Spinal cord (tissue), 10 donors: Measurements from ENCODE around the gene PPP1R2B. TPM values are rescaled to one million over a fixed set of nuclear protein-coding genes. Genes with fewer than 3 reads are reported as not detected.

Experiments used
- DNase-seq, 6 donors: peaks; one replicate each; pipeline versions ENCODE4 v3.0.0 to v3.0.0-alpha.2; 2013 to 2015; ENCODE audit warnings: low spot score in 6 of 6, low read depth in 4 of 6
- H3K27ac ChIP-seq: one replicate; pipeline ENCODE4 v1.5.1; 2013; ENCODE audit warnings: low read depth, low read length, control low read depth
- H3K27me3 ChIP-seq: one replicate; pipeline ENCODE4 v1.6.1; 2013; ENCODE audit warnings: low read length; ENCODE audit not compliant: control insufficient read depth, insufficient read depth
- H3K36me3 ChIP-seq: one replicate; pipeline ENCODE4 v1.6.1; 2013; ENCODE audit warnings: low read length; ENCODE audit not compliant: control insufficient read depth, insufficient read depth
- H3K4me1 ChIP-seq: one replicate; pipeline ENCODE4 v1.6.1; 2013; ENCODE audit warnings: low read length; ENCODE audit not compliant: control insufficient read depth, insufficient read depth
- H3K4me3 ChIP-seq: one replicate; pipeline ENCODE4 v1.5.1; 2013; ENCODE audit warnings: low read depth, low read length, control low read depth
- H3K9me3 ChIP-seq: one replicate; pipeline ENCODE4 v1.6.1; 2013; ENCODE audit warnings: low read length; ENCODE audit not compliant: control insufficient read depth, insufficient read depth
- WGBS: methylation state at CpG from one replicate; pipeline ENCODE4 v1.1.5; 2013; ENCODE audit warnings: missing lambda C conversion rate; ENCODE audit not compliant: insufficient coverage; 5-methylcytosine and 5-hydroxymethylcytosine counted together
- polyA plus RNA-seq, 2 donors: library from polyadenylated mRNA; unstranded; fragments of 120-200 nt; gene quantifications; one replicate each; pipeline ENCODE4 v1.2.1, GENCODE V29; 2013; ENCODE audit not compliant: insufficient read length in 2 of 2
- small RNA-seq: library from RNA; depleted of rRNA; stranded (forward); fragments of <200 nt; gene quantifications from one replicate; pipeline ENCODE3, GENCODE V24; 2014; ENCODE audit warnings: low replicate concordance
- total RNA-seq, 2 donors: library from RNA; depleted of rRNA in 1 of 2; stranded (reverse); fragments of 120-200 nt in 1 of 2; fragments of >200 nt in 1 of 2; gene quantifications; one replicate each; pipeline versions ENCODE4 v1.2.3 to v1.2.4, GENCODE V29; 2013 to 2014
- donor health status: healthy.

Gene PPP1R2B
- total and polyA plus RNA-seq, 4 donors: 0.11 to 0.20 TPM; not detected in 2

DNA sequence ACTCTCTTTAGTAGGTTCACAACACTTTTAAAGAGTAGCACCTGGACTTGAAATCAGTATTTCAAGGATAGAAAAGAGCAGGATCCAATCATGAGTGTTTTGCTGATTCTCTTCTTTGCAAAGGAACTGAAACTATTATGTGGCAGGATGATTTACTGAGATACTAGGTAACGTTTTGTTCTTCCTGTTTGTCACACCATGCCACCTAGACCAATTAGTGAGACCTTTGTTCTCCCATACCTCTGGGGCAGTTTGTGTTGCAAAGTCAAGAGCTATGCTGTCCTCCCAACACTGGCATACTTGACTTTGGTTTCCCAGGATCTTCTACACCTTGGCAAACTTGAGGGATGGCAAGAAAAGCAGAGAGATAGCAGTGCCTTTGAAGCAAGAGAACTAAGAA, 43.4 kb downstream of the PPP1R2B start:
- no peak for DNase-seq
- H3K27ac ChIP-seq: no peak overlapping the region
- no peaks in the 10 kb centered on the region for H3K9me3 ChIP-seq
- H3K27me3 ChIP-seq: no peaks in the 10 kb centered on the region
- no CpG with 5 or more reads among the region's 1 CpG for WGBS
- H3K36me3 ChIP-seq: no peaks in the 10 kb centered on the region
- H3K4me3 ChIP-seq: no peak overlapping the region
- peaks cover 4% of the 10 kb centered on the region for H3K4me1 ChIP-seq

DNA sequence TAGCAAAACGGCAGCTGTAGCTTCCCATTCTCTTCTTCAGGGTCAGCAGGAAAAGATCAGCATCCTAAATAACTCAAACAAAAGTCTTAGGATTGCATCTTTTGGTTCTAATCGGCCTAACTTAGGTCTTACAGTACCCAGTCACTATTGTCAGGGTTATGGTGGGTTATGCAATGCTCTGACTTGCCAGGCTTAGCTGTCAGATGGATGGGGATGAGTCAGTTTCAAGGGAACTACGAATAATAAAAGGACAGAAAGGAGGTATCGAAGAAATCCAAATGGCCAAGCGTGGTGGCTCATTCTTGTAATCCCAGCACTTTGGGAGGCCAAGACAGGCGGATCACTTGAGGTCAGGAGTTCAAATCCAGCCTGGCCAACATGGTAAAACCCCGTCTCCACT, 46.5 kb downstream of the PPP1R2B start:
- H3K9me3 ChIP-seq: no peaks in the 10 kb centered on the region
- H3K36me3 ChIP-seq: no peaks in the 10 kb centered on the region
- no peaks in the 10 kb centered on the region for H3K27me3 ChIP-seq
- H3K27ac ChIP-seq: no peak overlapping the region
- WGBS: 91% methylated on average over 6 of the region's 7 CpGs
- no peak overlapping the region for H3K4me3 ChIP-seq
- no peak for DNase-seq
- H3K4me1 ChIP-seq: peaks cover 3% of the 10 kb centered on the region

Small RNA genes lying within 50 kb of the gene (small RNA-seq; reads per million reads assigned to genes)
- gene RNU6-556P: not detected

Other genes starting within 250 kb of the PPP1R2B start
- 1 to 10 TPM in 1 of 2 donors, under 1 TPM in 1; 0.40 to 5.3 TPM for gene TIMD4, start 112.9 kb downstream of the PPP1R2B start, total RNA-seq
- under 1 TPM; 0.50 to 0.82 TPM for gene TIMD4, start 112.9 kb downstream of the PPP1R2B start, polyA plus RNA-seq
- under 1 TPM; 0.11 to 0.20 TPM for gene HAVCR1, start 208.8 kb downstream of the PPP1R2B start, total RNA-seq
- under 1 TPM; 0.20 to 0.60 TPM for gene HAVCR1, start 208.8 kb downstream of the PPP1R2B start, polyA plus RNA-seq